Esophagus squamous epithelium (tissue), 4 donors: Measurements from ENCODE around the gene B3GALT4.

Experiments
- POLR2A ChIP-seq, 4 donors: fragments of 450-650 bp; IDR thresholded peaks; one replicate each; pipeline ENCODE4 v1.6.1; 2017; ENCODE audit warnings: antibody characterized with exemption in 4 of 4, mild to moderate bottlenecking in 4 of 4, moderate library complexity in 3 of 4
- TF ChIP-seq, protein P1 (sequence below), 6 experiments: fragments of 450-650 bp in 4 of 6; fragments of 200-600 bp in 2 of 6; sonication (generic) in 2 of 6; IDR thresholded peaks; one replicate each; pipeline ENCODE4 v1.5.1; 2016 to 2019; ENCODE audit warnings: antibody characterized with exemption in 6 of 6, mild to moderate bottlenecking in 4 of 6, moderate library complexity in 4 of 6

DNA sequence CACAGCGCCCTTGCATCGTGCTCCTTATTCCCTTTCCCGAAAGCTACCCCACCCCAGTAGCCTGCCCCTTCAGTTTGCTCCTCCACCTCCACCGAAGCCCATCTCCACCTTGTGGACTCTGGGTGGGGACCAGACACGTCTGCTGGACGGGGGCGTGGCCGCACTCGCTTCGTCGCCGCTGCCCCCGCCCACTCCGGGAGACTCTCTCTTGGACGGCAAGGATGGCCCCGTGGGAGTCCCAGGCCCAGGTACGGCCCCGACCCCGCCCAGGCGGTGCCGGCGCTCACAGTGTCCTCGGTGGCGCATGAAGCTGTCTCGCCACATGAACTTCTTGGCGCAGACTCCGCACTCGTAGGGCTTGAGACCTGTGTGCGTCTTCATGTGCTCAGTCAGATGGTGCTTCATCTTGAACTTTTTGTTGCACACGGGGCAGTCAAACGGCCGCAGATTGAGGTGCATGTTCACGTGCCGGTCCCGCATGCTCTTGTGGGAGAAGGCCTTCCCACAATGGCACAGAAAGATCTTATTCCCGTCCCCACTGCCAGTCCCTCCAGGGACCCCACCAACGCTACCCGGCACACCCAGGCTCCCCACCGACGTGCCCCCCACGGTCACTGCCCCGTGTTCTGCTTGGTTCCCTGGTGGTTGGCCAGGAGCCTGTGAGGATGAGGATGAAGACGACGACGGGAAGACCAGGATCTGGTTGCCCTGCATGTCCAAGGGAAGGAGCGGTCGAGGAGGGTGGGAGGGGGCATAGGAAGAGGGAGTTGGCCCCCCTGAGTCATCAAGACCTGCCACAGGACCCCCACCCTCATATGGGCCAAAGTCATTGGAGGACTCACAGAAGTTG, 38.2 kb downstream of the B3GALT4 start:
- TF ChIP-seq, protein P1, sequence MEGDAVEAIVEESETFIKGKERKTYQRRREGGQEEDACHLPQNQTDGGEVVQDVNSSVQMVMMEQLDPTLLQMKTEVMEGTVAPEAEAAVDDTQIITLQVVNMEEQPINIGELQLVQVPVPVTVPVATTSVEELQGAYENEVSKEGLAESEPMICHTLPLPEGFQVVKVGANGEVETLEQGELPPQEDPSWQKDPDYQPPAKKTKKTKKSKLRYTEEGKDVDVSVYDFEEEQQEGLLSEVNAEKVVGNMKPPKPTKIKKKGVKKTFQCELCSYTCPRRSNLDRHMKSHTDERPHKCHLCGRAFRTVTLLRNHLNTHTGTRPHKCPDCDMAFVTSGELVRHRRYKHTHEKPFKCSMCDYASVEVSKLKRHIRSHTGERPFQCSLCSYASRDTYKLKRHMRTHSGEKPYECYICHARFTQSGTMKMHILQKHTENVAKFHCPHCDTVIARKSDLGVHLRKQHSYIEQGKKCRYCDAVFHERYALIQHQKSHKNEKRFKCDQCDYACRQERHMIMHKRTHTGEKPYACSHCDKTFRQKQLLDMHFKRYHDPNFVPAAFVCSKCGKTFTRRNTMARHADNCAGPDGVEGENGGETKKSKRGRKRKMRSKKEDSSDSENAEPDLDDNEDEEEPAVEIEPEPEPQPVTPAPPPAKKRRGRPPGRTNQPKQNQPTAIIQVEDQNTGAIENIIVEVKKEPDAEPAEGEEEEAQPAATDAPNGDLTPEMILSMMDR (IDR thresholded peaks at IDR 0.05): no peak
- TF ChIP-seq POLR2A (IDR thresholded peaks at IDR 0.05): peak in 1 of 4 donors; percentile 34
